ENCODE measurements around the gene SSX2IP.

Gene SSX2IP

GRCh38 chr1:84619383-84620102 is 70.7 kb downstream of the SSX2IP start:
- H3K4me2 ChIP-seq (ENCODE audit: low read length) = no peak overlapping the region
- no peaks in the 10 kb centered on the region for H4K20me1 ChIP-seq (ENCODE audit: control insufficient read depth, insufficient read depth, low read depth, low read length)
- H3K36me3 ChIP-seq (ENCODE audit: control insufficient read depth, low read length) = no peaks in the 10 kb centered on the region
- no peaks in the 10 kb centered on the region for H3K27me3 ChIP-seq (ENCODE audit: control insufficient read depth, low read length)
- no peaks in the 10 kb centered on the region for H3K79me2 ChIP-seq (ENCODE audit: control insufficient read depth, low read length)
- H3K27ac ChIP-seq (ENCODE audit: low read depth, low read length) = no peak overlapping the region
- peaks cover 3% of the 10 kb centered on the region for H3K4me1 ChIP-seq (ENCODE audit: control insufficient read depth, low read length)
- no peak overlapping the region for H3K4me3 ChIP-seq (ENCODE audit: low read length)
- no peaks in the 10 kb centered on the region for H3F3A ChIP-seq (ENCODE audit: control insufficient read depth, insufficient read depth)
- no peak for TF ChIP-seq EZH2phosphoT487 (IDR thresholded peaks at IDR 0.05; ENCODE audit: borderline replicate concordance, low read length)
- no peak for TF ChIP-seq CTCF (IDR thresholded peaks at IDR 0.05; ENCODE audit: low read depth, low read length, poor library complexity, severe bottlenecking)
- peaks cover 5% of the 10 kb centered on the region; the same call in 1 of the 2 replicates for H3K9me3 ChIP-seq (ENCODE audit: control insufficient read depth, insufficient read depth, low read length)
- no peaks in the 10 kb centered on the region for H3K9me2 ChIP-seq (replicated peaks; ENCODE audit: control insufficient read depth, low read length)

- Histone ChIP-seq H3K79me2 (ENCODE audit: control insufficient read depth, low read length) (no peaks in the 10 kb centered on the region), H3K9me2 (replicated peaks; ENCODE audit: control insufficient read depth, low read length) (no peaks in the 10 kb centered on the region)
- TF ChIP-seq CTCF (IDR thresholded peaks at IDR 0.05; ENCODE audit: low read depth, low read length, poor library complexity, severe bottlenecking) = no peak
- no peak for TF ChIP-seq EZH2phosphoT487 (IDR thresholded peaks at IDR 0.05; ENCODE audit: borderline replicate concordance, low read length)
Measured at GRCh38 chr1:84617349-84617748, 72.9 kb downstream of the SSX2IP start.

GRCh38 chr1:84615790-84616189 is 74.5 kb downstream of the SSX2IP start:
- Histone ChIP-seq H3K36me3 (ENCODE audit: control insufficient read depth, low read length) (no peaks in the 10 kb centered on the region), H4K20me1 (ENCODE audit: control insufficient read depth, insufficient read depth, low read depth, low read length) (no peaks in the 10 kb centered on the region), H3K4me1 (ENCODE audit: control insufficient read depth, low read length) (no peaks in the 10 kb centered on the region), H3K4me3 (ENCODE audit: low read length) (no peak overlapping the region), H3K27ac (ENCODE audit: low read depth, low read length) (no peak overlapping the region), H3K27me3 (ENCODE audit: control insufficient read depth, low read length) (no peaks in the 10 kb centered on the region), H3K9me3 (ENCODE audit: control insufficient read depth, insufficient read depth, low read length) (peaks cover 26% of the 10 kb centered on the region), H3K79me2 (ENCODE audit: control insufficient read depth, low read length) (no peaks in the 10 kb centered on the region), H3K9me2 (replicated peaks; ENCODE audit: control insufficient read depth, low read length) (no peaks in the 10 kb centered on the region), H3K4me2 (ENCODE audit: low read length) (no peak overlapping the region), H3F3A (ENCODE audit: control insufficient read depth, insufficient read depth) (no peaks in the 10 kb centered on the region)
- TF ChIP-seq CTCF (IDR thresholded peaks at IDR 0.05; ENCODE audit: low read depth, low read length, poor library complexity, severe bottlenecking) (no peak), EZH2phosphoT487 (IDR thresholded peaks at IDR 0.05; ENCODE audit: borderline replicate concordance, low read length) (no peak)

More at GRCh38 chr1:84617349-84617748, 72.9 kb downstream of the SSX2IP start:
- Histone ChIP-seq H3K9me3 (ENCODE audit: control insufficient read depth, insufficient read depth, low read length) (peaks cover 26% of the 10 kb centered on the region), H4K20me1 (ENCODE audit: control insufficient read depth, insufficient read depth, low read depth, low read length) (no peaks in the 10 kb centered on the region), H3K27me3 (ENCODE audit: control insufficient read depth, low read length) (no peaks in the 10 kb centered on the region), H3K4me3 (ENCODE audit: low read length) (no peak overlapping the region), H3K27ac (ENCODE audit: low read depth, low read length) (no peak overlapping the region), H3K36me3 (ENCODE audit: control insufficient read depth, low read length) (no peaks in the 10 kb centered on the region), H3F3A (ENCODE audit: control insufficient read depth, insufficient read depth) (no peaks in the 10 kb centered on the region), H3K4me1 (ENCODE audit: control insufficient read depth, low read length) (peaks cover 3% of the 10 kb centered on the region), H3K4me2 (ENCODE audit: low read length) (no peak overlapping the region)

All from DOHH2 (cell line).